SK-N-MC (cell line): ENCODE data around the gene RANBP3.

ENCODE experiments used
- EZH2 ChIP-seq: fragments of 200-600 bp; sonication (generic); IDR thresholded peaks from one replicate; pipeline ENCODE4 v1.6.1; 2017; ENCODE audit warnings: antibody characterized with exemption
- POLR2AphosphoS5 ChIP-seq: IDR thresholded peaks from 2 replicates; pipeline ENCODE4 v1.6.1; 2012; ENCODE audit warnings: mild to moderate bottlenecking, low read depth, low read length, borderline replicate concordance

GRCh38 chr19:5991244-5991838 lies 13.4 kb upstream of the RANBP3 start:
- TF ChIP-seq EZH2, result no peak
- no peak for TF ChIP-seq POLR2AphosphoS5
